Neural cell (in vitro differentiated cells): ENCODE measurements around the gene ATN1. TPM values are rescaled to one million over a fixed set of nuclear protein-coding genes. Genes with fewer than 3 reads are reported as not detected.
"Not testable (repeated sequence)": the region's sequence is repeated elsewhere in the genome, so short reads cannot be mapped to it uniquely, and the experiment has no call there.

Source experiments
- H2AFZ ChIP-seq: fragments of 200-600, 300-800 bp; sonication (generic), shearing (Covaris generic); 2 replicates; pipeline ENCODE4 v1.6.0; 2014; ENCODE audit warnings: low read depth, mild to moderate bottlenecking, antibody characterized with exemption, low read length, moderate library complexity
- H3F3A ChIP-seq: fragments of 200-600 bp; shearing (Covaris generic); 2 replicates; pipeline ENCODE4 v1.6.1; 2016; ENCODE audit warnings: mild to moderate bottlenecking, moderate library complexity, mixed read lengths, antibody characterized with exemption, low read length; ENCODE audit not compliant: insufficient read depth, poor library complexity, severe bottlenecking
- H3K27ac ChIP-seq: fragments of 200-600, 300-800 bp; sonication (generic), shearing (Covaris generic); 2 replicates; pipeline ENCODE4 v1.5.1; 2014; ENCODE audit warnings: mild to moderate bottlenecking, low read length, moderate library complexity
- H3K27me3 ChIP-seq: fragments of 300-800, 200-600 bp; sonication (generic), shearing (Covaris generic); 2 replicates; pipeline ENCODE4 v1.6.0; 2014; ENCODE audit warnings: mild to moderate bottlenecking, low read depth, low read length, moderate library complexity; ENCODE audit not compliant: insufficient read depth
- H3K36me3 ChIP-seq: fragments of 300-800, 200-600 bp; sonication (generic), shearing (Covaris generic); 2 replicates; pipeline ENCODE4 v1.5.1; 2014; ENCODE audit warnings: mild to moderate bottlenecking, antibody characterized with exemption, low read length, moderate library complexity; ENCODE audit not compliant: insufficient read depth
- H3K4me2 ChIP-seq: fragments of 300-800, 200-600 bp; sonication (generic), shearing (Covaris generic); 2 replicates; pipeline ENCODE4 v1.6.0; 2014; ENCODE audit warnings: mild to moderate bottlenecking, low read length
- H3K4me3 ChIP-seq: fragments of 300-800, 200-600 bp; sonication (generic), shearing (Covaris generic); 2 replicates; pipeline ENCODE4 v1.5.1; 2014; ENCODE audit warnings: mild to moderate bottlenecking, low read length, moderate library complexity
- H3K79me2 ChIP-seq: fragments of 200-600 bp; shearing (Covaris generic); replicated peaks from 2 replicates; pipeline ENCODE4 v1.6.0; 2014; ENCODE audit warnings: mild to moderate bottlenecking, low read length, moderate library complexity; ENCODE audit not compliant: insufficient read depth
- H3K9ac ChIP-seq: fragments of 300-800, 200-600 bp; sonication (generic), shearing (Covaris generic); 2 replicates; pipeline ENCODE4 v1.6.1; 2016; ENCODE audit warnings: mild to moderate bottlenecking, low read length, mixed read lengths
- H3K9me2 ChIP-seq: fragments of 200-600 bp; shearing (Covaris generic); 2 replicates; pipeline ENCODE4 v1.6.1; 2016; ENCODE audit warnings: mild to moderate bottlenecking, low read length, mixed read lengths; ENCODE audit not compliant: insufficient read depth
- H3K9me3 ChIP-seq: fragments of 200-600, 300-800 bp; sonication (generic), shearing (Covaris generic); 2 replicates; pipeline ENCODE4 v1.6.1; 2016; ENCODE audit warnings: mild to moderate bottlenecking, mixed run types, low read length, moderate library complexity, mixed read lengths
- H4K20me1 ChIP-seq: fragments of 200-600 bp; shearing (Covaris generic); 2 replicates; pipeline ENCODE4 v1.6.1; 2016; ENCODE audit warnings: mild to moderate bottlenecking, mixed run types; ENCODE audit not compliant: insufficient read depth
- EP300 ChIP-seq: fragments of 450-650 bp; conservative IDR thresholded peaks from 2 replicates; pipeline ENCODE4 v1.6.1; 2014; ENCODE audit warnings: antibody characterized with exemption, mild to moderate bottlenecking, moderate library complexity; ENCODE audit not compliant: poor library complexity, severe bottlenecking
- EZH2 ChIP-seq: fragments of 200-600, 300-800 bp; shearing (Covaris generic), sonication (generic); IDR thresholded peaks from 2 replicates; pipeline ENCODE4 v1.6.1; 2014; ENCODE audit warnings: antibody characterized with exemption, low read length, borderline replicate concordance, mild to moderate bottlenecking; ENCODE audit not compliant: insufficient read depth, poor library complexity, severe bottlenecking
- MXI1 ChIP-seq: fragments of 450-650 bp; conservative IDR thresholded peaks from 2 replicates; pipeline ENCODE4 v1.6.1; 2014; ENCODE audit warnings: antibody characterized with exemption, mild to moderate bottlenecking; ENCODE audit not compliant: poor library complexity, severe bottlenecking
- POLR2AphosphoS5 ChIP-seq: IDR thresholded peaks from 2 replicates; pipeline ENCODE4 v1.6.1; 2012
- RAD21 ChIP-seq: fragments of 450-650 bp; conservative IDR thresholded peaks from 2 replicates; pipeline ENCODE4 v1.6.1; 2014; ENCODE audit warnings: antibody characterized with exemption, mild to moderate bottlenecking, moderate library complexity
- SMC3 ChIP-seq: fragments of 450-650 bp; conservative IDR thresholded peaks from 2 replicates; pipeline ENCODE4 v1.6.1; 2014; ENCODE audit warnings: antibody characterized with exemption, mild to moderate bottlenecking, moderate library complexity; ENCODE audit not compliant: poor library complexity
- TAF1 ChIP-seq: IDR thresholded peaks from 2 replicates; pipeline ENCODE4 v1.6.1; 2012; ENCODE audit warnings: low read depth
- polyA plus RNA-seq: library from polyadenylated mRNA; depleted of rRNA; stranded (reverse); fragments of >200 nt; gene quantifications from 2 replicates; pipeline ENCODE4 v1.2.3, GENCODE V29; 2014
- TF ChIP-seq, protein P1 (sequence below): IDR thresholded peaks from 2 replicates; pipeline ENCODE4 v1.6.1; 2012; ENCODE audit warnings: borderline replicate concordance
- TF ChIP-seq, protein P2 (sequence below): fragments of 450-650 bp; IDR thresholded peaks from 2 replicates; pipeline ENCODE4 v1.5.1; 2014; ENCODE audit warnings: antibody characterized with exemption, mild to moderate bottlenecking, moderate library complexity; ENCODE audit not compliant: poor library complexity, severe bottlenecking

ATN1 gene
- polyA plus RNA-seq, 1 donor from 2014 or later = 9.2 TPM

DNA sequence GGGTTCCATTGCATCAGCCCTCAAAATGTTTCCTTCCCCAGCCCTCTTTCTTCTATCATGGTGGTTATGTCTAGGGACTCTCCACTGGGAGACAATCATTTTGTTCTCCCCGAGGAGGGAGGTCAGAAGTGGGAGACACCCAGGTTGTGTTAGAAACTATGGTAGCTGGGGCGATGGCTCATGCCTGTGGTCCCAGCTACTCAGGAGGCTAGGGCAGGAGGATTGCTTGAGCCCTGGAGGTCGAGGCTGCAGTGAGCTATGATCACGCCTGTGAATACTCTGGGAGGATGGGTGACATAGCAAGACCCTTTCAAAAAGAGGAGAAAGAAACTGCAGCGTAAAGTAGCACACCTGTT, 36.1 kb upstream of the ATN1 start:
- Histone ChIP-seq H3K9me3 (no peaks in the 10 kb centered on the region), H3K9ac (peak overlapping the region; percentile 64), H2AFZ (no peak overlapping the region), H3K4me2 (no peak overlapping the region), H3K79me2 (no peaks in the 10 kb centered on the region), H3K36me3 (no peaks in the 10 kb centered on the region), H3K9me2 (no peaks in the 10 kb centered on the region), H3K27ac (peak overlapping the region; percentile 56), H3K27me3 (no peaks in the 10 kb centered on the region), H3F3A (no peaks in the 10 kb centered on the region), H4K20me1 (no peaks in the 10 kb centered on the region), H3K4me3 (peak overlapping the region; percentile 67)
- TF ChIP-seq, protein P1, sequence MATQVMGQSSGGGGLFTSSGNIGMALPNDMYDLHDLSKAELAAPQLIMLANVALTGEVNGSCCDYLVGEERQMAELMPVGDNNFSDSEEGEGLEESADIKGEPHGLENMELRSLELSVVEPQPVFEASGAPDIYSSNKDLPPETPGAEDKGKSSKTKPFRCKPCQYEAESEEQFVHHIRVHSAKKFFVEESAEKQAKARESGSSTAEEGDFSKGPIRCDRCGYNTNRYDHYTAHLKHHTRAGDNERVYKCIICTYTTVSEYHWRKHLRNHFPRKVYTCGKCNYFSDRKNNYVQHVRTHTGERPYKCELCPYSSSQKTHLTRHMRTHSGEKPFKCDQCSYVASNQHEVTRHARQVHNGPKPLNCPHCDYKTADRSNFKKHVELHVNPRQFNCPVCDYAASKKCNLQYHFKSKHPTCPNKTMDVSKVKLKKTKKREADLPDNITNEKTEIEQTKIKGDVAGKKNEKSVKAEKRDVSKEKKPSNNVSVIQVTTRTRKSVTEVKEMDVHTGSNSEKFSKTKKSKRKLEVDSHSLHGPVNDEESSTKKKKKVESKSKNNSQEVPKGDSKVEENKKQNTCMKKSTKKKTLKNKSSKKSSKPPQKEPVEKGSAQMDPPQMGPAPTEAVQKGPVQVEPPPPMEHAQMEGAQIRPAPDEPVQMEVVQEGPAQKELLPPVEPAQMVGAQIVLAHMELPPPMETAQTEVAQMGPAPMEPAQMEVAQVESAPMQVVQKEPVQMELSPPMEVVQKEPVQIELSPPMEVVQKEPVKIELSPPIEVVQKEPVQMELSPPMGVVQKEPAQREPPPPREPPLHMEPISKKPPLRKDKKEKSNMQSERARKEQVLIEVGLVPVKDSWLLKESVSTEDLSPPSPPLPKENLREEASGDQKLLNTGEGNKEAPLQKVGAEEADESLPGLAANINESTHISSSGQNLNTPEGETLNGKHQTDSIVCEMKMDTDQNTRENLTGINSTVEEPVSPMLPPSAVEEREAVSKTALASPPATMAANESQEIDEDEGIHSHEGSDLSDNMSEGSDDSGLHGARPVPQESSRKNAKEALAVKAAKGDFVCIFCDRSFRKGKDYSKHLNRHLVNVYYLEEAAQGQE = no peak
- TF ChIP-seq EP300 (no peak), MXI1 (no peak), POLR2AphosphoS5 (no peak), TAF1 (no peak), SMC3 (no peak), RAD21 (no peak), EZH2 (no peak)
- TF ChIP-seq, protein P2, sequence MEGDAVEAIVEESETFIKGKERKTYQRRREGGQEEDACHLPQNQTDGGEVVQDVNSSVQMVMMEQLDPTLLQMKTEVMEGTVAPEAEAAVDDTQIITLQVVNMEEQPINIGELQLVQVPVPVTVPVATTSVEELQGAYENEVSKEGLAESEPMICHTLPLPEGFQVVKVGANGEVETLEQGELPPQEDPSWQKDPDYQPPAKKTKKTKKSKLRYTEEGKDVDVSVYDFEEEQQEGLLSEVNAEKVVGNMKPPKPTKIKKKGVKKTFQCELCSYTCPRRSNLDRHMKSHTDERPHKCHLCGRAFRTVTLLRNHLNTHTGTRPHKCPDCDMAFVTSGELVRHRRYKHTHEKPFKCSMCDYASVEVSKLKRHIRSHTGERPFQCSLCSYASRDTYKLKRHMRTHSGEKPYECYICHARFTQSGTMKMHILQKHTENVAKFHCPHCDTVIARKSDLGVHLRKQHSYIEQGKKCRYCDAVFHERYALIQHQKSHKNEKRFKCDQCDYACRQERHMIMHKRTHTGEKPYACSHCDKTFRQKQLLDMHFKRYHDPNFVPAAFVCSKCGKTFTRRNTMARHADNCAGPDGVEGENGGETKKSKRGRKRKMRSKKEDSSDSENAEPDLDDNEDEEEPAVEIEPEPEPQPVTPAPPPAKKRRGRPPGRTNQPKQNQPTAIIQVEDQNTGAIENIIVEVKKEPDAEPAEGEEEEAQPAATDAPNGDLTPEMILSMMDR = no peak

DNA sequence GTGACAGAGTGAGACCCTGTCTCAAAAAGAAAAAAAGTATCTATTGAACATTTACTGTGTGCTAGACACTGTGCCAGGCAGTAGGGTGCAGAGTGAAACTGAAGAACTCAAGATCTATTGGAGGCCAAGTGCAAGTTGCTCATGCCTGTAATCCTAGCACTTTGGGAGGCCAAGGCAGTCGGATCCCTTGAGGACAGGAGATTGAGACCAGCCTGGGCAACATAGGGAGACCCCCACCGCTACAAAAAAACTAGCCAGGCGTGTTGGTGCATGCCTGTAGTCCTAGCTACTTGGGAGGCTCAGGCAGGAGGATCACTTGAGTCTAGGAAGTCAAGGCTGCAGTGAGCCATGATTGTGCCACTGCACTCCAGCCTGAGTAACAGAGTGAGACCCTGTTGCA, 35.1 kb upstream of the ATN1 start:
- H3K79me2 ChIP-seq, H3K4me2 ChIP-seq, H3K9ac ChIP-seq, H3K36me3 ChIP-seq, H2AFZ ChIP-seq, H3K4me3 ChIP-seq, H4K20me1 ChIP-seq, H3K9me2 ChIP-seq, H3K27me3 ChIP-seq, H3K27ac ChIP-seq, H3F3A ChIP-seq, H3K9me3 ChIP-seq: not testable (repeated sequence)

DNA sequence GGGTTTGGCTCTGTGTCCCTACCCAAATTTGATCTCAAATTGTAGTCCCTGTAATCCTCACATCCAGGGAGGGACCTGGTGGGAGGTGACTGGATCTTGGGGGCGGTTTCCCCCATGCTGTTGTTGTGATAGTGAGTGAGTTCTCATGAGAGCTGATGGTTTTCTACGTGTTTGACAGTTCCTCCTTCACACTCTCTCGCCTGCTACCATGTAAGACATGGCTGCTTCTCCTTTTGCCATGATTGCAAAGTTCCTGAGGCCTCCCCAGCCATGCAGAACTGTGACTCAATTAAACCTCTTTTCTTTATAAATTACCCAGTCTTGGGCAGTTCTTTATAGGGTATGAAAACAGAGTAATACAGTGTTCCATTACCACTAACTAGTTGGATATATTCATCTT, 33.4 kb upstream of the ATN1 start:
- TF ChIP-seq SMC3 (no peak), TAF1 (no peak), EZH2 (no peak), EP300 (no peak), RAD21 (no peak), MXI1 (no peak), POLR2AphosphoS5 (no peak)
- TF ChIP-seq, protein P1 = no peak
- TF ChIP-seq, protein P2 = no peak
- Histone ChIP-seq H3K27me3 (no peaks in the 10 kb centered on the region), H3K27ac (no peak overlapping the region), H4K20me1 (no peaks in the 10 kb centered on the region), H3K4me3 (no peak overlapping the region), H3K9me3 (no peaks in the 10 kb centered on the region), H3K79me2 (no peaks in the 10 kb centered on the region), H3K9ac (no peak overlapping the region), H3K9me2 (no peaks in the 10 kb centered on the region), H3K4me2 (no peak overlapping the region), H3K36me3 (no peaks in the 10 kb centered on the region), H2AFZ (no peak overlapping the region), H3F3A (no peaks in the 10 kb centered on the region)
